Spleen (tissue), 7 donors: ENCODE data around the gene LYZL1.

Experiments
- POLR2A ChIP-seq, 3 donors: fragments of 450-650 bp; IDR thresholded peaks; one replicate each; pipeline ENCODE4 v1.5.1; 2017; ENCODE audit warnings: antibody characterized with exemption in 3 of 3, mild to moderate bottlenecking in 1 of 3
- POLR2AphosphoS5 ChIP-seq, 3 donors: sonication (generic); formaldehyde crosslinking; IDR thresholded peaks; one replicate each; pipeline ENCODE4 v1.5.1; 2017; ENCODE audit warnings: antibody characterized with exemption in 3 of 3
- TF ChIP-seq, protein P1 (sequence below), 11 experiments: fragments of 200-600 bp in 7 of 11; fragments of 450-650 bp in 4 of 11; sonication (generic) in 4 of 11; IDR thresholded peaks in 8 of 11; conservative IDR thresholded peaks in 3 of 11; 1 replicate in 7 of 11; 2 replicates in 4 of 11; pipeline versions ENCODE4 v1.4.0 to v1.8.0; 2016 to 2021; ENCODE audit warnings: antibody characterized with exemption in 11 of 11, inconsistent platforms in 4 of 11, mild to moderate bottlenecking in 1 of 11
- donor health status: DM: no; HTN: no; CAD: no; lungs with moderate emphysema.
- donor health status: DM: no; HTN: no; CAD: no.
- donor health status: DM: no; HTN: no; CAD: no.

DNA sequence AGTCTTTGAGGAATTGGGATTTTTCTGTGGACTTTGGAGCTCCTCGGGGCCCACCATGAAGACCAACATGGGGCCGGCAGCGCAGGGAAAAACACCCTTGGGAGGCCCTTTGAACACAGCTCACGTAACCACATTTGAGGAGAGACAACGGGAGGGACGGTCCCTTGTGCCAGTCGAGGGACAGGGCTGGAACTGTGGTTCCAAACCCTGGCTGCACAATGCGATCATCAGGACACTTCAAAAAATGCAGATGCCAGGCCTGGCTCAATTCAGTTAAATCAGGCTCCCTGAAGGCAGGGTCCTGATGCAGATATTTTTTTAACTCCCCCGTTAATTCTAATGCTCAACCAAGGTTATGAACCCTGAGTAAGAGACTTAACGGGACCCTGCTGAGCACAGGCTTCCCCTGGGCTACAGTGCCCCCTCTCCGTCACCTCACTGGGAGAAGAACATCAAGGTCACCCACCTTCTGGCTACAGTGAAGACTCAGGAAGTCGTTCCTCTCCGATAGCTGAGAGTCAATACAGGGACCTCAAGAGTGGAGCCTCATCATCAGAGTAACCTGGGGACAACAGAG is 30.4 kb downstream of the LYZL1 start:
- TF ChIP-seq, protein P1, sequence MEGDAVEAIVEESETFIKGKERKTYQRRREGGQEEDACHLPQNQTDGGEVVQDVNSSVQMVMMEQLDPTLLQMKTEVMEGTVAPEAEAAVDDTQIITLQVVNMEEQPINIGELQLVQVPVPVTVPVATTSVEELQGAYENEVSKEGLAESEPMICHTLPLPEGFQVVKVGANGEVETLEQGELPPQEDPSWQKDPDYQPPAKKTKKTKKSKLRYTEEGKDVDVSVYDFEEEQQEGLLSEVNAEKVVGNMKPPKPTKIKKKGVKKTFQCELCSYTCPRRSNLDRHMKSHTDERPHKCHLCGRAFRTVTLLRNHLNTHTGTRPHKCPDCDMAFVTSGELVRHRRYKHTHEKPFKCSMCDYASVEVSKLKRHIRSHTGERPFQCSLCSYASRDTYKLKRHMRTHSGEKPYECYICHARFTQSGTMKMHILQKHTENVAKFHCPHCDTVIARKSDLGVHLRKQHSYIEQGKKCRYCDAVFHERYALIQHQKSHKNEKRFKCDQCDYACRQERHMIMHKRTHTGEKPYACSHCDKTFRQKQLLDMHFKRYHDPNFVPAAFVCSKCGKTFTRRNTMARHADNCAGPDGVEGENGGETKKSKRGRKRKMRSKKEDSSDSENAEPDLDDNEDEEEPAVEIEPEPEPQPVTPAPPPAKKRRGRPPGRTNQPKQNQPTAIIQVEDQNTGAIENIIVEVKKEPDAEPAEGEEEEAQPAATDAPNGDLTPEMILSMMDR (IDR thresholded peaks at IDR 0.05 in 8 of 11, conservative IDR thresholded peaks at IDR 0.05 in 3 of 11): no peak
- TF ChIP-seq POLR2A (IDR thresholded peaks at IDR 0.05): no peak
- no peak for TF ChIP-seq POLR2AphosphoS5 (IDR thresholded peaks at IDR 0.05)
